HEK293 (cell line): ENCODE data around the gene C20orf144.

ENCODE experiments used
- CTCF ChIA-PET: fragments of 350-600 bp; formaldehyde crosslinking; extraction: SDS; loops from one replicate; lab custom pipeline; 2021; ENCODE audit warnings: antibody characterized with exemption; lab: Yijun Ruan, JAX
- POLR2A ChIA-PET: fragments of 300-600 bp; formaldehyde crosslinking; extraction: SDS; loops from one replicate; lab custom pipeline; 2020; ENCODE audit warnings: antibody characterized with exemption, inconsistent platforms; lab: Yijun Ruan, JAX
- H3K27ac ChIP-seq: fragments of 200-500 bp; sonication (Bioruptor generic); 2 replicates; pipeline ENCODE4 v1.5.1; 2014; ENCODE audit warnings: low read depth, low read length, control low read depth, inconsistent platforms; ENCODE audit errors: extremely low read depth
- H3K36me3 ChIP-seq, 2 experiments: fragments of 200-500 bp in 1 of 2; sonication (Bioruptor generic) in 1 of 2; 1 replicate in 1 of 2; 2 replicates in 1 of 2; pipeline ENCODE4 v1.5.1; 2014 to 2017; ENCODE audit warnings: inconsistent platforms in 2 of 2, low read length in 2 of 2; ENCODE audit not compliant: control insufficient read depth in 2 of 2, insufficient read depth in 1 of 2
- H3K4me1 ChIP-seq: fragments of 200-500 bp; sonication (Bioruptor generic); 2 replicates; pipeline ENCODE4 v1.5.1; 2014; ENCODE audit warnings: mild to moderate bottlenecking, low read length, inconsistent platforms; ENCODE audit not compliant: control insufficient read depth, insufficient read depth
- H3K4me3 ChIP-seq: 2 replicates; pipeline ENCODE4 v1.5.1; 2011; ENCODE audit warnings: low read depth, mild to moderate bottlenecking, control low read depth, low read length, moderate library complexity
- H3K9me3 ChIP-seq: fragments of 200-500 bp; sonication (Bioruptor generic); 2 replicates; pipeline ENCODE4 v1.5.1; 2014; ENCODE audit warnings: low read depth, low read length, inconsistent platforms; ENCODE audit not compliant: control insufficient read depth, insufficient read depth
- EGR2 ChIP-seq: fragments of 450-650 bp; formaldehyde crosslinking; IDR thresholded peaks from 2 replicates; pipeline ENCODE4 v1.5.1; 2016; ENCODE audit warnings: low read depth, missing biosample characterization, missing genetic modification characterization
- MZF1 ChIP-seq: fragments of 450-650 bp; formaldehyde crosslinking; IDR thresholded peaks from 2 replicates; pipeline ENCODE4 v1.5.1; 2017; ENCODE audit warnings: missing biosample characterization, missing genetic modification characterization, borderline replicate concordance
- SCRT1 ChIP-seq: fragments of 450-650 bp; formaldehyde crosslinking; IDR thresholded peaks from 2 replicates; pipeline ENCODE4 v1.5.1; 2016; ENCODE audit warnings: missing biosample characterization, missing genetic modification characterization, borderline replicate concordance
- YY2 ChIP-seq: fragments of 450-650 bp; formaldehyde crosslinking; IDR thresholded peaks from 2 replicates; pipeline ENCODE4 v1.5.1; 2016; ENCODE audit warnings: missing biosample characterization, missing genetic modification characterization
- ZBTB7A ChIP-seq: fragments of 450-650 bp; formaldehyde crosslinking; IDR thresholded peaks from 2 replicates; pipeline ENCODE4 v1.5.1; 2016; ENCODE audit warnings: low read depth, missing biosample characterization, missing genetic modification characterization
- ZBTB8A ChIP-seq: fragments of 450-650 bp; formaldehyde crosslinking; IDR thresholded peaks from 2 replicates; pipeline ENCODE4 v1.5.1; 2016; ENCODE audit warnings: missing biosample characterization, missing genetic modification characterization
- ZFHX2 ChIP-seq: fragments of 450-650 bp; formaldehyde crosslinking; conservative IDR thresholded peaks from 2 replicates; pipeline ENCODE4 v1.5.1; 2016; ENCODE audit warnings: missing biosample characterization, missing genetic modification characterization
- ZIC2 ChIP-seq: fragments of 450-650 bp; formaldehyde crosslinking; IDR thresholded peaks from 2 replicates; pipeline ENCODE4 v1.5.1; 2016; ENCODE audit warnings: missing biosample characterization, missing genetic modification characterization
- ZNF138 ChIP-seq: fragments of 450-650 bp; formaldehyde crosslinking; IDR thresholded peaks from 2 replicates; pipeline ENCODE4 v1.5.1; 2016; ENCODE audit warnings: missing biosample characterization, missing genetic modification characterization, borderline replicate concordance
- ZNF146 ChIP-seq: fragments of 450-650 bp; formaldehyde crosslinking; IDR thresholded peaks from 2 replicates; pipeline ENCODE4 v1.5.1; 2016; ENCODE audit warnings: missing biosample characterization, missing genetic modification characterization
- ZNF174 ChIP-seq: fragments of 450-650 bp; formaldehyde crosslinking; IDR thresholded peaks from 2 replicates; pipeline ENCODE4 v1.5.0; 2017; ENCODE audit warnings: missing biosample characterization, mild to moderate bottlenecking, missing genetic modification characterization
- ZNF184 ChIP-seq: fragments of 450-650 bp; IDR thresholded peaks from 2 replicates; pipeline ENCODE4 v1.5.1; 2018; ENCODE audit warnings: missing biosample characterization, mild to moderate bottlenecking, missing genetic modification characterization
- ZNF214 ChIP-seq: fragments of 450-650 bp; formaldehyde crosslinking; IDR thresholded peaks from 2 replicates; pipeline ENCODE4 v1.5.1; 2017; ENCODE audit warnings: missing biosample characterization, mild to moderate bottlenecking, missing genetic modification characterization, borderline replicate concordance
- ZNF292 ChIP-seq: fragments of 450-650 bp; formaldehyde crosslinking; IDR thresholded peaks from 2 replicates; pipeline ENCODE4 v1.5.1; 2016; ENCODE audit warnings: low read depth, missing biosample characterization, missing genetic modification characterization, borderline replicate concordance
- ZNF335 ChIP-seq: fragments of 450-650 bp; formaldehyde crosslinking; conservative IDR thresholded peaks from 2 replicates; pipeline ENCODE4 v1.5.1; 2016; ENCODE audit warnings: missing biosample characterization, missing genetic modification characterization
- ZNF341 ChIP-seq: fragments of 450-650 bp; formaldehyde crosslinking; IDR thresholded peaks from 2 replicates; pipeline ENCODE4; 2016; ENCODE audit warnings: low read depth, missing biosample characterization, missing genetic modification characterization
- ZNF48 ChIP-seq: fragments of 450-650 bp; formaldehyde crosslinking; IDR thresholded peaks from 2 replicates; pipeline ENCODE4 v1.5.1; 2016; ENCODE audit warnings: missing biosample characterization, missing genetic modification characterization
- ZNF501 ChIP-seq: fragments of 450-650 bp; formaldehyde crosslinking; IDR thresholded peaks from 2 replicates; pipeline ENCODE4 v1.5.1; 2016; ENCODE audit warnings: missing biosample characterization, missing genetic modification characterization
- ZNF544 ChIP-seq: fragments of 450-650 bp; formaldehyde crosslinking; IDR thresholded peaks from 2 replicates; pipeline ENCODE4 v1.5.0; 2017; ENCODE audit warnings: missing biosample characterization, missing genetic modification characterization
- ZNF548 ChIP-seq: fragments of 450-650 bp; formaldehyde crosslinking; IDR thresholded peaks from 2 replicates; pipeline ENCODE4 v1.5.1; 2016; ENCODE audit warnings: missing biosample characterization, missing genetic modification characterization
- ZNF561 ChIP-seq: fragments of 450-650 bp; IDR thresholded peaks from 2 replicates; pipeline ENCODE4 v1.5.1; 2018; ENCODE audit warnings: missing biosample characterization, missing genetic modification characterization, borderline replicate concordance
- ZNF580 ChIP-seq: fragments of 450-650 bp; formaldehyde crosslinking; IDR thresholded peaks from 2 replicates; pipeline ENCODE4 v1.5.1; 2016; ENCODE audit warnings: missing biosample characterization, missing genetic modification characterization
- ZNF596 ChIP-seq: fragments of 450-650 bp; IDR thresholded peaks from 2 replicates; pipeline ENCODE4 v1.5.0; 2018; ENCODE audit warnings: missing biosample characterization, mild to moderate bottlenecking, missing genetic modification characterization, moderate library complexity
- ZNF660 ChIP-seq: fragments of 450-650 bp; IDR thresholded peaks from 2 replicates; pipeline ENCODE4 v1.5.1; 2018; ENCODE audit warnings: missing biosample characterization, mild to moderate bottlenecking, missing genetic modification characterization
- ZNF677 ChIP-seq: fragments of 450-650 bp; IDR thresholded peaks from 2 replicates; pipeline ENCODE4 v1.5.0; 2018; ENCODE audit warnings: missing biosample characterization, mild to moderate bottlenecking, missing genetic modification characterization, moderate library complexity
- ZSCAN16 ChIP-seq: fragments of 450-650 bp; formaldehyde crosslinking; IDR thresholded peaks from 2 replicates; pipeline ENCODE4 v1.5.1; 2016; ENCODE audit warnings: missing biosample characterization, missing genetic modification characterization
- ZXDB ChIP-seq: fragments of 450-650 bp; formaldehyde crosslinking; IDR thresholded peaks from 2 replicates; pipeline ENCODE4 v1.5.1; 2016; ENCODE audit warnings: missing biosample characterization, missing genetic modification characterization
- TF ChIP-seq, protein P1 (sequence below): fragments of 450-650 bp; formaldehyde crosslinking; IDR thresholded peaks from 2 replicates; pipeline ENCODE4 v1.5.1; 2017; ENCODE audit warnings: missing biosample characterization, missing genetic modification characterization
- TF ChIP-seq, protein P2 (sequence below): sonication (generic); formaldehyde crosslinking; IDR thresholded peaks from 2 replicates; pipeline ENCODE4 v1.8.1; 2022; ENCODE audit warnings: mild to moderate bottlenecking, moderate library complexity, missing genetic modification reagents
- TF ChIP-seq, protein P3 (sequence below): fragments of 450-650 bp; formaldehyde crosslinking; IDR thresholded peaks from 2 replicates; pipeline ENCODE4 v1.5.0; 2017; ENCODE audit warnings: missing biosample characterization, missing genetic modification characterization, borderline replicate concordance
- TF ChIP-seq, protein P4 (sequence below): fragments of 450-650 bp; formaldehyde crosslinking; IDR thresholded peaks from 2 replicates; pipeline ENCODE4 v1.5.1; 2016; ENCODE audit warnings: missing biosample characterization, missing genetic modification characterization, borderline replicate concordance

The C20orf144 gene

DNA sequence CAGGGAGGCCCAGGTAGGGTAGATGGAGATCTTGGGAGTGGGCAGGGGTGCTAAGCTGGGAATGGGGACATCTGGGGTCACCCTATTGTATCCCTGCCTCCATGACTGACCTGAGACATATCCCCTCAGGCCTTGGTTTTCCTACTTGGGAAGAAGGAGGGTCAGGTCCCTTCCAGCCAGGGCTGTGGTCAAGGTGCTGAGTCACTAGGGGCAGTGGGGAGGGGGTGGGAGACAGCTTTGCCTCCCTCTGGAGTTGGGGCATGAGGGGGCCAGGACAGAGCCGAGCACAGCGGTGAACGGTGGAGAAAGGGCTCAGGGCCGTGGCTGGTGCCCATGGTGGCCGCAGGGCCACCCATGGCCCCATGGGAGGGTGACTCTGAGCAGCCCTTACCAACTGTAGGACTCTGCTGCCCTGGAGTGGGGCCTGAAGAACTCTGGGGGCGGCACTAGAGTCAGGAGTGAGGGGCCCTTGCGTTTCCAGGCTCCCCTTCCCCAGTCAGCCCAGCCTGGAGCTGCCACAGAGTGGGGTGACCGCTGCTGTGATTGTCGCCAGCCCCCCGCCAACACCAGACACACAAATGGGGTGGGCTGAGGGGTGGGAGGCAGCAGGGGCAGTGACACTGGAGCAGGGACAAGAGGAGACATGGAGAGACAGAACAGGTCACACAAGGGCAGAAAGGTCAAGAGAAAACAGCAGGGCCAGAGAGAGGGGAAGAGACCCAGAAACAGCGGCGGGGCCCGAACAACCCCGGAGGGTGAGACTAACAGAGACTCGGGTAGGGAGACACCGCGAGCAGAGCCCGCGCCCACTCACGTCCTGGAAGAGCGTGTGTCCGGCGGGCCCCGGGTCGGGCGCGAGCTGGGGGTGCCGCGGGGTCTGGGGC lies 11.5 kb downstream of the C20orf144 start:
- Histone ChIP-seq H3K36me3 (peaks cover 4 to 67% of the 10 kb centered on the region in 2 experiments; a peak in 2 of 3 replicates), H3K4me1 (no peaks in the 10 kb centered on the region; the same call in 1 of the 2 replicates), H3K4me3 (peak overlapping the region; percentile 61), H3K9me3 (no peaks in the 10 kb centered on the region), H3K27ac (peak overlapping the region; percentile 46; the same call in 1 of the 2 replicates)
- ChIA-PET POLR2A (interaction anchor here (1.0 to 2.5 kb wide), 3 partner anchors 10 to 12 kb away, joined by 3 to 11 read pairs (median 8); no protein-coding TSS in a partner anchor), CTCF (no interaction called here)
- TF ChIP-seq ZNF544 (tag by site-specific recombination): no peak
- TF ChIP-seq ZBTB7A (tag by site-specific recombination): peak; percentile 49; the same call in 1 of the 2 replicates
- TF ChIP-seq ZNF561 (tag by site-specific recombination): no peak
- peak; percentile 24; the same call in 1 of the 2 replicates for TF ChIP-seq EGR2 (tag by site-specific recombination)
- TF ChIP-seq, protein P1, sequence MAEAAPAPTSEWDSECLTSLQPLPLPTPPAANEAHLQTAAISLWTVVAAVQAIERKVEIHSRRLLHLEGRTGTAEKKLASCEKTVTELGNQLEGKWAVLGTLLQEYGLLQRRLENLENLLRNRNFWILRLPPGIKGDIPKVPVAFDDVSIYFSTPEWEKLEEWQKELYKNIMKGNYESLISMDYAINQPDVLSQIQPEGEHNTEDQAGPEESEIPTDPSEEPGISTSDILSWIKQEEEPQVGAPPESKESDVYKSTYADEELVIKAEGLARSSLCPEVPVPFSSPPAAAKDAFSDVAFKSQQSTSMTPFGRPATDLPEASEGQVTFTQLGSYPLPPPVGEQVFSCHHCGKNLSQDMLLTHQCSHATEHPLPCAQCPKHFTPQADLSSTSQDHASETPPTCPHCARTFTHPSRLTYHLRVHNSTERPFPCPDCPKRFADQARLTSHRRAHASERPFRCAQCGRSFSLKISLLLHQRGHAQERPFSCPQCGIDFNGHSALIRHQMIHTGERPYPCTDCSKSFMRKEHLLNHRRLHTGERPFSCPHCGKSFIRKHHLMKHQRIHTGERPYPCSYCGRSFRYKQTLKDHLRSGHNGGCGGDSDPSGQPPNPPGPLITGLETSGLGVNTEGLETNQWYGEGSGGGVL (tag by site-specific recombination): no peak
- peak; percentile 33; the same call in 1 of the 2 replicates for TF ChIP-seq ZFHX2 (tag by site-specific recombination)
- TF ChIP-seq SCRT1: no peak
- no peak for TF ChIP-seq ZNF184
- TF ChIP-seq ZNF341 (tag by site-specific recombination): peak; percentile 70
- peak; percentile 28 for TF ChIP-seq ZIC2
- TF ChIP-seq, protein P2, sequence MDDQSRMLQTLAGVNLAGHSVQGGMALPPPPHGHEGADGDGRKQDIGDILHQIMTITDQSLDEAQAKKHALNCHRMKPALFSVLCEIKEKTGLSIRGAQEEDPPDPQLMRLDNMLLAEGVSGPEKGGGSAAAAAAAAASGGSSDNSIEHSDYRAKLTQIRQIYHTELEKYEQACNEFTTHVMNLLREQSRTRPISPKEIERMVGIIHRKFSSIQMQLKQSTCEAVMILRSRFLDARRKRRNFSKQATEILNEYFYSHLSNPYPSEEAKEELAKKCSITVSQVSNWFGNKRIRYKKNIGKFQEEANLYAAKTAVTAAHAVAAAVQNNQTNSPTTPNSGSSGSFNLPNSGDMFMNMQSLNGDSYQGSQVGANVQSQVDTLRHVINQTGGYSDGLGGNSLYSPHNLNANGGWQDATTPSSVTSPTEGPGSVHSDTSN: no peak
- no peak for TF ChIP-seq ZNF677 (tag by site-specific recombination)
- no peak for TF ChIP-seq MZF1 (tag by site-specific recombination)
- TF ChIP-seq ZSCAN16 (tag by site-specific recombination): no peak
- TF ChIP-seq ZNF580: no peak
- TF ChIP-seq ZNF146 (tag by site-specific recombination): peak; percentile 23; the same call in 1 of the 2 replicates
- 0 out of 2 replicates have a peak, but pooled peaks have one; percentile 8 for TF ChIP-seq ZXDB (tag by site-specific recombination)
- TF ChIP-seq ZNF501 (tag by site-specific recombination): no peak
- TF ChIP-seq ZNF660: no peak
- TF ChIP-seq ZNF335 (tag by site-specific recombination): no peak
- peak; percentile 40; the same call in 1 of the 2 replicates for TF ChIP-seq ZBTB8A (tag by site-specific recombination)
- TF ChIP-seq ZNF292: no peak
- no peak for TF ChIP-seq YY2
- TF ChIP-seq, protein P3, sequence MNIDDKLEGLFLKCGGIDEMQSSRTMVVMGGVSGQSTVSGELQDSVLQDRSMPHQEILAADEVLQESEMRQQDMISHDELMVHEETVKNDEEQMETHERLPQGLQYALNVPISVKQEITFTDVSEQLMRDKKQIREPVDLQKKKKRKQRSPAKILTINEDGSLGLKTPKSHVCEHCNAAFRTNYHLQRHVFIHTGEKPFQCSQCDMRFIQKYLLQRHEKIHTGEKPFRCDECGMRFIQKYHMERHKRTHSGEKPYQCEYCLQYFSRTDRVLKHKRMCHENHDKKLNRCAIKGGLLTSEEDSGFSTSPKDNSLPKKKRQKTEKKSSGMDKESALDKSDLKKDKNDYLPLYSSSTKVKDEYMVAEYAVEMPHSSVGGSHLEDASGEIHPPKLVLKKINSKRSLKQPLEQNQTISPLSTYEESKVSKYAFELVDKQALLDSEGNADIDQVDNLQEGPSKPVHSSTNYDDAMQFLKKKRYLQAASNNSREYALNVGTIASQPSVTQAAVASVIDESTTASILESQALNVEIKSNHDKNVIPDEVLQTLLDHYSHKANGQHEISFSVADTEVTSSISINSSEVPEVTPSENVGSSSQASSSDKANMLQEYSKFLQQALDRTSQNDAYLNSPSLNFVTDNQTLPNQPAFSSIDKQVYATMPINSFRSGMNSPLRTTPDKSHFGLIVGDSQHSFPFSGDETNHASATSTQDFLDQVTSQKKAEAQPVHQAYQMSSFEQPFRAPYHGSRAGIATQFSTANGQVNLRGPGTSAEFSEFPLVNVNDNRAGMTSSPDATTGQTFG (tag by site-specific recombination): no peak
- TF ChIP-seq ZNF174 (tag by site-specific recombination): no peak
- TF ChIP-seq, protein P4, sequence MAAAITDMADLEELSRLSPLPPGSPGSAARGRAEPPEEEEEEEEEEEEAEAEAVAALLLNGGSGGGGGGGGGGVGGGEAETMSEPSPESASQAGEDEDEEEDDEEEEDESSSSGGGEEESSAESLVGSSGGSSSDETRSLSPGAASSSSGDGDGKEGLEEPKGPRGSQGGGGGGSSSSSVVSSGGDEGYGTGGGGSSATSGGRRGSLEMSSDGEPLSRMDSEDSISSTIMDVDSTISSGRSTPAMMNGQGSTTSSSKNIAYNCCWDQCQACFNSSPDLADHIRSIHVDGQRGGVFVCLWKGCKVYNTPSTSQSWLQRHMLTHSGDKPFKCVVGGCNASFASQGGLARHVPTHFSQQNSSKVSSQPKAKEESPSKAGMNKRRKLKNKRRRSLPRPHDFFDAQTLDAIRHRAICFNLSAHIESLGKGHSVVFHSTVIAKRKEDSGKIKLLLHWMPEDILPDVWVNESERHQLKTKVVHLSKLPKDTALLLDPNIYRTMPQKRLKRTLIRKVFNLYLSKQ (tag by site-specific recombination): no peak
- no peak for TF ChIP-seq ZNF214
- no peak for TF ChIP-seq ZNF48 (tag by site-specific recombination)
- TF ChIP-seq ZNF138 (tag by site-specific recombination): 0 out of 2 replicates have a peak, but pooled peaks have one; percentile 17
- no peak for TF ChIP-seq ZNF596 (tag by site-specific recombination)
- no peak for TF ChIP-seq ZNF548 (tag by site-specific recombination)
